Mesenchymal stem cell (in vitro differentiated cells and primary cell): ENCODE results near the gene PFDN6.

ENCODE experiments used
- DNase-seq: peaks from one replicate; pipeline ENCODE4 v3.0.0-alpha.2; 2013
- H2AFZ ChIP-seq: one replicate; pipeline ENCODE4 v1.6.1; 2013; ENCODE audit warnings: low read depth, mild to moderate bottlenecking, control low read depth, inconsistent platforms, low read length, moderate library complexity
- H2AK5ac ChIP-seq: 2 replicates; pipeline ENCODE4 v1.6.1; 2013; ENCODE audit warnings: low read length, moderate library complexity, mild to moderate bottlenecking, inconsistent platforms; ENCODE audit not compliant: severe bottlenecking
- H2BK120ac ChIP-seq: one replicate; pipeline ENCODE4 v1.6.1; 2013; ENCODE audit warnings: low read depth, mild to moderate bottlenecking, inconsistent platforms, low read length, moderate library complexity
- H2BK12ac ChIP-seq, 2 experiments: one replicate each; pipeline ENCODE4 v1.6.1; 2013; ENCODE audit warnings: inconsistent platforms in 2 of 2, low read length in 2 of 2, mild to moderate bottlenecking in 2 of 2, moderate library complexity in 2 of 2, control low read depth in 1 of 2
- H2BK15ac ChIP-seq: one replicate; pipeline ENCODE4 v1.6.1; 2013; ENCODE audit warnings: mild to moderate bottlenecking, low read depth, inconsistent platforms; ENCODE audit not compliant: poor library complexity, severe bottlenecking
- H2BK5ac ChIP-seq: 2 replicates; pipeline ENCODE4 v1.6.1; 2013; ENCODE audit warnings: low read depth, mild to moderate bottlenecking, low read length, control low read depth, inconsistent platforms; ENCODE audit not compliant: poor library complexity, severe bottlenecking
- H3K14ac ChIP-seq, 2 experiments: one replicate each; pipeline ENCODE4 v1.6.1; 2013; ENCODE audit warnings: inconsistent platforms in 2 of 2, low read length in 2 of 2, control low read depth in 1 of 2, mild to moderate bottlenecking in 1 of 2, moderate library complexity in 1 of 2
- H3K18ac ChIP-seq, 2 experiments: one replicate each; pipeline ENCODE4 v1.6.1; 2013; ENCODE audit warnings: inconsistent platforms in 2 of 2, low read length in 2 of 2, control low read depth in 1 of 2, low read depth in 1 of 2, mild to moderate bottlenecking in 1 of 2
- H3K23ac ChIP-seq, 2 experiments: one replicate each; pipeline ENCODE4 v1.6.1; 2013; ENCODE audit warnings: inconsistent platforms in 2 of 2, low read length in 2 of 2, mild to moderate bottlenecking in 2 of 2, moderate library complexity in 2 of 2, control low read depth in 1 of 2
- H3K27ac ChIP-seq: 2 replicates; pipeline ENCODE4 v1.5.1; 2013; ENCODE audit warnings: mild to moderate bottlenecking, moderate library complexity, low read length, control low read depth, inconsistent platforms; ENCODE audit not compliant: poor library complexity, severe bottlenecking
- H3K27me3 ChIP-seq, 2 experiments: 2 replicates each; pipeline versions ENCODE4 v1.6.1 to v1.7.0; 2013; ENCODE audit warnings: low read length in 2 of 2, mild to moderate bottlenecking in 2 of 2, moderate library complexity in 2 of 2, control low read depth in 1 of 2, inconsistent platforms in 1 of 2; ENCODE audit not compliant: control insufficient read depth in 1 of 2, insufficient read depth in 1 of 2
- H3K36me3 ChIP-seq, 2 experiments: 2 replicates each; pipeline versions ENCODE4 v1.6.1 to v1.7.0; 2013; ENCODE audit warnings: low read length in 2 of 2, control low read depth in 1 of 2, inconsistent platforms in 1 of 2, low read depth in 1 of 2, mild to moderate bottlenecking in 1 of 2; ENCODE audit not compliant: insufficient read depth in 2 of 2, control insufficient read depth in 1 of 2
- H3K4ac ChIP-seq, 2 experiments: one replicate each; pipeline ENCODE4 v1.6.1; 2013; ENCODE audit warnings: inconsistent platforms in 2 of 2, low read length in 2 of 2, mild to moderate bottlenecking in 2 of 2, moderate library complexity in 2 of 2, control low read depth in 1 of 2, low read depth in 1 of 2
- H3K4me1 ChIP-seq: 2 replicates; pipeline ENCODE4 v1.6.1; 2013; ENCODE audit warnings: low read depth, low read length, control low read depth; ENCODE audit not compliant: control insufficient read depth, insufficient read depth
- H3K4me2 ChIP-seq: 2 replicates; pipeline ENCODE4 v1.6.1; 2013; ENCODE audit warnings: low read length, mild to moderate bottlenecking, inconsistent platforms; ENCODE audit not compliant: poor library complexity, severe bottlenecking
- H3K4me3 ChIP-seq, 2 experiments: 2 replicates each; pipeline versions ENCODE4 v1.5.1 to v1.7.0; 2013; ENCODE audit warnings: low read length in 2 of 2, mild to moderate bottlenecking in 2 of 2, control low read depth in 1 of 2, low read depth in 1 of 2; ENCODE audit not compliant: insufficient read depth in 1 of 2
- H3K79me1 ChIP-seq: replicated peaks from 2 replicates; pipeline ENCODE4 v1.6.1; 2013; ENCODE audit warnings: mild to moderate bottlenecking, control low read depth, low read length, inconsistent platforms; ENCODE audit not compliant: poor library complexity, severe bottlenecking
- H3K9ac ChIP-seq: 2 replicates; pipeline ENCODE4 v1.7.0; 2013; ENCODE audit warnings: mild to moderate bottlenecking, low read length, moderate library complexity
- H3K9me3 ChIP-seq: 2 replicates; pipeline ENCODE4 v1.7.0; 2013; ENCODE audit warnings: mild to moderate bottlenecking, low read length; ENCODE audit not compliant: control insufficient read depth
- H4K8ac ChIP-seq: one replicate; pipeline ENCODE4 v1.6.1; 2013; ENCODE audit warnings: inconsistent platforms, mild to moderate bottlenecking, low read length, moderate library complexity
- H4K91ac ChIP-seq: one replicate; pipeline ENCODE4 v1.6.1; 2013; ENCODE audit warnings: mild to moderate bottlenecking, low read length, inconsistent platforms
- WGBS: methylation state at CpG from one replicate; pipeline ENCODE4 v1.1.7; 2013; ENCODE audit warnings: mixed read lengths; 5-methylcytosine and 5-hydroxymethylcytosine counted together

The PFDN6 gene

DNA sequence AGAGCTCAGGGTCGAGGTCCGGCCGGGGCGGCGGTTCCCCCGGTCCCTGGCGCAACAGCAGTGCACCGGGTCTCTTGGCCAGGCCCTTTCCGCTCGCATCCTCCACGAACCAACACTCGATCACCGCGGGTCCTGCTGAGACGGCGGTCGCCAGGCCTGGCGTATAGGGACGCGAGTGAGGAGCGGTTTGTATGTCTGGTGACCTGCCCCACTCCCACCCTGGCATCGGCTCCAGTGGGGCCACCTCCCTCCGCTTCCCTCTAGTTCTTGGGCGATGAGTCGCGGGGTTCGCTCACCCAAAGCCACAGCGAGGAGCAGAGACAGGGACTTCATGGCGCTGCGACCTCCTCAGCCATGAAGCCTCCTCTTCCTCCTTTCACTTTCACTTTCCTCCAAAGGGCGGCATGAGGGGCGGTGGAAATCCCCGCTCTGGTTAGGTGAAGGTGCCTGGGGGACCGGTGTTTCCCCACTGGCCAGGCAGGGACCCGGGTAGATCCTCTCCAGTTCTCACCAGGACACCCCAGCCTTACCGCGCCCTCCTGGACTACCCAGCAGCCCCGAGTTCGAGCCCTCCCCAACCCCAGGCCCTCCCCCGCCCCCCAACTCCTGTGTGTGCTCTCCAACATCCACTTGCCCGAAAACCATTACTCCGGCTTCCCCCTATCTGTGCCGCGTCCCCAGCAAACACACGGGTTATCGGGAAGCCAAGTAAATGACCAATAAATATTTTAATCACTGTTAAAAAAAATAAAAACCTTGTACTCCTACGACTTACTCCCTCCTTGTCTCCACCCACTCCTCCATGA, 24.5 kb downstream of the PFDN6 start, which contains the start of gene TAPBP:
Gene TAPBP (minus strand): TSS at position 370 of the 806 bp plus-strand sequence. CDS start 37 bp downstream, at position 333.
- H3K4me1 ChIP-seq, result peaks cover 31% of the 10 kb centered on the region
- peaks cover 16% of the 10 kb centered on the region for H3K79me1 ChIP-seq
- H2AFZ ChIP-seq, result peak within 1 kb of the TSS; percentile 60
- H2BK15ac ChIP-seq, result peak within 1 kb of the TSS; percentile 96
- H3K27me3 ChIP-seq, result no peaks in the 10 kb centered on the region
- H2BK12ac ChIP-seq, result peak within 1 kb of the TSS in 1 of 2 experiments; percentile 76
- H3K27ac ChIP-seq, result peak within 1 kb of the TSS; percentile 84
- H3K14ac ChIP-seq, result peak within 1 kb of the TSS in 1 of 2 experiments; percentile 99
- peaks cover 27 to 31% of the 10 kb centered on the region in 2 experiments for H3K36me3 ChIP-seq
- H3K9ac ChIP-seq, result peak within 1 kb of the TSS; percentile 100
- peak within 1 kb of the TSS; percentile 72 to 100 for H3K4me3 ChIP-seq
- DNase-seq, result peak; percentile 95
- peak within 1 kb of the TSS in 1 of 2 experiments; percentile 98 for H3K23ac ChIP-seq
- H3K18ac ChIP-seq, result peak within 1 kb of the TSS; percentile 52 to 96
- peak within 1 kb of the TSS; percentile 54 to 99 for H3K4ac ChIP-seq
- WGBS, result under 1% methylated on average over 36 of the region's 47 CpGs
- H4K8ac ChIP-seq, result peak within 1 kb of the TSS; percentile 95
- no peaks in the 10 kb centered on the region for H3K9me3 ChIP-seq
- peak within 1 kb of the TSS; percentile 7 for H2AK5ac ChIP-seq
- peak within 1 kb of the TSS; percentile 45 for H2BK5ac ChIP-seq
- peak within 1 kb of the TSS; percentile 84 for H2BK120ac ChIP-seq
- H3K4me2 ChIP-seq, result peak within 1 kb of the TSS; percentile 98
- peak within 1 kb of the TSS; percentile 87 for H4K91ac ChIP-seq

DNA sequence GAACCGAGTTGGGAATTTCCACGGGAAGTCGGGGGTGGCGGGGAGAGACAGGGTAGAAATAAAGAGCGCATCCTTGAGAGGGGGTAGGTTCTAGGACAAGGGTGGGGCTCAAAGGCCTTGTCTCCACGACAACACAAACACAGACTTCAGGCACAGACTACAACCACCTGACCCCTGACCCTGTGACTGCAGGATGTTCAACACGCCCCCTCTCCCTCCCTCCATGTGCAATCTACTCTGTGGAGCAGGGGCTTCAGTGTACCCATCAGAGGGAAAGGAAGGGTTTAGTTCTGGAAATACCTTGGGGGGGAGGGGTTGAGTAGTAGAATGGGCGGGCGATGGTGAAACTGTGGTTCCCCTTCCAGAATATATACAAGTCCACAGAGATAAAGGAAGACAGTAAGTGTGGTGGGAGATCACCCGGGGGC, 25.1 kb downstream of the PFDN6 start:
- Histone ChIP-seq H2BK120ac (peak overlapping the region; percentile 50), H3K4me3 (peak overlapping the region in 1 of 2 experiments; percentile 100), H3K27me3 (no peaks in the 10 kb centered on the region), H2BK5ac (no peak overlapping the region), H3K23ac (no peak overlapping the region), H3K36me3 (peaks cover 33 to 37% of the 10 kb centered on the region in 2 experiments), H3K14ac (no peak overlapping the region), H2BK15ac (peak overlapping the region; percentile 56), H3K9me3 (no peaks in the 10 kb centered on the region), H3K4me2 (peak overlapping the region; percentile 26), H3K4ac (peak overlapping the region; percentile 8 to 28), H3K27ac (peak overlapping the region; percentile 84), H3K18ac (peak overlapping the region in 1 of 2 experiments; percentile 52), H4K8ac (peak overlapping the region; percentile 80), H3K79me1 (peaks cover 21% of the 10 kb centered on the region), H3K9ac (peak overlapping the region; percentile 100), H2BK12ac (no peak overlapping the region), H4K91ac (peak overlapping the region; percentile 87), H2AK5ac (peak overlapping the region; percentile 7), H2AFZ (no peak overlapping the region), H3K4me1 (peaks cover 32% of the 10 kb centered on the region)
- 36% methylated on average over 1 of the region's 10 CpGs for WGBS
- DNase-seq, result peak; percentile 98

DNA sequence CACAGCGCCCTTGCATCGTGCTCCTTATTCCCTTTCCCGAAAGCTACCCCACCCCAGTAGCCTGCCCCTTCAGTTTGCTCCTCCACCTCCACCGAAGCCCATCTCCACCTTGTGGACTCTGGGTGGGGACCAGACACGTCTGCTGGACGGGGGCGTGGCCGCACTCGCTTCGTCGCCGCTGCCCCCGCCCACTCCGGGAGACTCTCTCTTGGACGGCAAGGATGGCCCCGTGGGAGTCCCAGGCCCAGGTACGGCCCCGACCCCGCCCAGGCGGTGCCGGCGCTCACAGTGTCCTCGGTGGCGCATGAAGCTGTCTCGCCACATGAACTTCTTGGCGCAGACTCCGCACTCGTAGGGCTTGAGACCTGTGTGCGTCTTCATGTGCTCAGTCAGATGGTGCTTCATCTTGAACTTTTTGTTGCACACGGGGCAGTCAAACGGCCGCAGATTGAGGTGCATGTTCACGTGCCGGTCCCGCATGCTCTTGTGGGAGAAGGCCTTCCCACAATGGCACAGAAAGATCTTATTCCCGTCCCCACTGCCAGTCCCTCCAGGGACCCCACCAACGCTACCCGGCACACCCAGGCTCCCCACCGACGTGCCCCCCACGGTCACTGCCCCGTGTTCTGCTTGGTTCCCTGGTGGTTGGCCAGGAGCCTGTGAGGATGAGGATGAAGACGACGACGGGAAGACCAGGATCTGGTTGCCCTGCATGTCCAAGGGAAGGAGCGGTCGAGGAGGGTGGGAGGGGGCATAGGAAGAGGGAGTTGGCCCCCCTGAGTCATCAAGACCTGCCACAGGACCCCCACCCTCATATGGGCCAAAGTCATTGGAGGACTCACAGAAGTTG, 25.8 kb downstream of the PFDN6 start:
- peak overlapping the region; percentile 87 for H4K91ac ChIP-seq
- H3K14ac ChIP-seq, result no peak overlapping the region
- H3K4me1 ChIP-seq, result peaks cover 33% of the 10 kb centered on the region
- H3K18ac ChIP-seq, result peak overlapping the region in 1 of 2 experiments; percentile 42
- H3K4ac ChIP-seq, result peak overlapping the region in 1 of 2 experiments; percentile 8
- H3K36me3 ChIP-seq, result peaks cover 38 to 39% of the 10 kb centered on the region in 2 experiments
- peak overlapping the region in 1 of 2 experiments; percentile 16 for H3K23ac ChIP-seq
- peak overlapping the region; percentile 56 for H2BK15ac ChIP-seq
- no peaks in the 10 kb centered on the region for H3K9me3 ChIP-seq
- no peaks in the 10 kb centered on the region for H3K27me3 ChIP-seq
- peak overlapping the region; percentile 50 for H2BK120ac ChIP-seq
- no peak for DNase-seq
- no peak overlapping the region for H3K27ac ChIP-seq
- H2BK12ac ChIP-seq, result peak overlapping the region in 1 of 2 experiments; percentile 8
- peak overlapping the region; percentile 26 for H3K4me2 ChIP-seq
- H2AK5ac ChIP-seq, result peak overlapping the region; percentile 7
- peak overlapping the region; percentile 56 for H4K8ac ChIP-seq
- peak overlapping the region in 1 of 2 experiments; percentile 100 for H3K4me3 ChIP-seq
- H3K79me1 ChIP-seq, result peaks cover 23% of the 10 kb centered on the region
- no peak overlapping the region for H2BK5ac ChIP-seq
- H3K9ac ChIP-seq, result peak overlapping the region; percentile 100
- WGBS, result 61% methylated on average over 47 of the region's 47 CpGs
- H2AFZ ChIP-seq, result no peak overlapping the region
